K562 (cell line): ENCODE data around the gene FLRT1.

Source experiments
- PCBP1 ChIP-seq: fragments of 200-400 bp; formaldehyde crosslinking; IDR thresholded peaks from 2 replicates; pipeline ENCODE4 v1.6.1; 2018; ENCODE audit warnings: mild to moderate bottlenecking, low read depth, low read length; ENCODE audit not compliant: poor library complexity, severe bottlenecking
- PTRF ChIP-seq: fragments of 450-650 bp; IDR thresholded peaks from 2 replicates; pipeline ENCODE4 v1.6.1; 2016; ENCODE audit warnings: mild to moderate bottlenecking, missing genetic modification characterization, missing compliant biosample characterization
- RCOR1 ChIP-seq, 2 experiments: IDR thresholded peaks; 2 replicates each; pipeline ENCODE4 v1.6.1; 2012; ENCODE audit warnings: low read depth in 2 of 2, low read length in 2 of 2, borderline replicate concordance in 1 of 2, improper control_type of control experiment in 1 of 2
- SMARCA5 ChIP-seq: fragments of 450-650 bp; IDR thresholded peaks from 2 replicates; pipeline ENCODE4 v1.6.1; 2016
- SRF ChIP-seq, 2 experiments: fragments of 250-450, 450-650 bp in 1 of 2; sonication (Bioruptor Pico) in 1 of 2; sonication (generic) in 1 of 2; formaldehyde crosslinking; IDR thresholded peaks; 2 replicates each; pipeline versions ENCODE4 v1.5.0 to v1.5.1; 2020 to 2022; ENCODE audit warnings: mild to moderate bottlenecking in 1 of 2, missing genetic modification reagents in 1 of 2
- SUPT5H ChIP-seq: fragments of 450-650 bp; IDR thresholded peaks from 2 replicates; pipeline ENCODE4 v1.6.1; 2016
- U2AF2 ChIP-seq: fragments of 200-400 bp; formaldehyde crosslinking; optimal IDR thresholded peaks from 2 replicates; pipeline ENCODE3; 2017; ENCODE audit warnings: low read depth, mild to moderate bottlenecking, low read length
- ZBTB1 ChIP-seq: sonication (generic); formaldehyde crosslinking; IDR thresholded peaks from 2 replicates; pipeline ENCODE4 v1.8.1; 2023; ENCODE audit warnings: missing genetic modification reagents, low read depth, mild to moderate bottlenecking, borderline replicate concordance
- ZNF589 ChIP-seq: fragments of 200-800 bp; sonication (Bioruptor generic); IDR thresholded peaks from 2 replicates; pipeline ENCODE4 v1.6.1; 2016; ENCODE audit warnings: low read depth, missing genetic modification characterization, missing compliant biosample characterization
- TF ChIP-seq, protein P1 (sequence below): fragments of 450-650 bp; formaldehyde crosslinking; IDR thresholded peaks from 2 replicates; pipeline ENCODE4 v1.4.0; 2022; ENCODE audit warnings: mild to moderate bottlenecking, moderate library complexity
- TF ChIP-seq, protein P2 (sequence below), 3 experiments: IDR thresholded peaks in 2 of 3; conservative IDR thresholded peaks in 1 of 3; 2 replicates each; pipeline ENCODE4 v1.5.1; 2011 to 2012; ENCODE audit warnings: low read length in 3 of 3, mild to moderate bottlenecking in 3 of 3, control low read depth in 2 of 3, improper control_type of control experiment in 1 of 3, inconsistent platforms in 1 of 3, low read depth in 1 of 3, mixed read lengths in 1 of 3, moderate library complexity in 1 of 3; ENCODE audit not compliant: insufficient read depth in 2 of 3
- TF ChIP-seq, protein P3 (sequence below): sonication (generic); IDR thresholded peaks from 2 replicates; pipeline ENCODE4 v1.6.1; 2016
- TF ChIP-seq, protein P4 (sequence below): sonication (generic); formaldehyde crosslinking; IDR thresholded peaks from 2 replicates; pipeline ENCODE4 v1.8.1; 2023; ENCODE audit warnings: mild to moderate bottlenecking, missing genetic modification reagents

DNA sequence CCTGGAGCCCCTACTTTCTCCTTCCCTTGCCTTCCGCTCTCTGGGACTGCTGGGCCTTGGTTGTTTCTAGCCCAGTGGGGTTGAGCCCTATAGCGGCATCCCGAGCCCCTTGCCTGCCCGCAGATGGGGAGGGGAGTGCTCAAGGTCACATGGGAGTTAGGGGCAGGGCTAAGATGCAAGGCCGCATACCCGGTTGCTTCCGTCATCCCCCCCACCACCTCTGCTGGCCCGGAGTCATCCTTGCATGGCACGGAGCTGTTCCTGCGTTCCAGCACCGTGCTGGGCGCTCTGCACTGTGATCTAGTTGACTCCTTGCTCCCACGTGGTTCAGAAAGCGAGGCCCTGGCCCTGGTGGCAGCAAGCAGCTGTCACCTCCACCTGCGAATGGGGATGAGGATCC is 18.0 kb downstream of the FLRT1 start:
- no peak for TF ChIP-seq SUPT5H
- no peak for TF ChIP-seq SMARCA5
- TF ChIP-seq, protein P1, sequence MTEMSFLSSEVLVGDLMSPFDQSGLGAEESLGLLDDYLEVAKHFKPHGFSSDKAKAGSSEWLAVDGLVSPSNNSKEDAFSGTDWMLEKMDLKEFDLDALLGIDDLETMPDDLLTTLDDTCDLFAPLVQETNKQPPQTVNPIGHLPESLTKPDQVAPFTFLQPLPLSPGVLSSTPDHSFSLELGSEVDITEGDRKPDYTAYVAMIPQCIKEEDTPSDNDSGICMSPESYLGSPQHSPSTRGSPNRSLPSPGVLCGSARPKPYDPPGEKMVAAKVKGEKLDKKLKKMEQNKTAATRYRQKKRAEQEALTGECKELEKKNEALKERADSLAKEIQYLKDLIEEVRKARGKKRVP (CRISPR knock-in tag): no peak
- no peak for TF ChIP-seq ZNF589
- no peak for TF ChIP-seq ZBTB1
- TF ChIP-seq U2AF2: no peak
- TF ChIP-seq, protein P2, sequence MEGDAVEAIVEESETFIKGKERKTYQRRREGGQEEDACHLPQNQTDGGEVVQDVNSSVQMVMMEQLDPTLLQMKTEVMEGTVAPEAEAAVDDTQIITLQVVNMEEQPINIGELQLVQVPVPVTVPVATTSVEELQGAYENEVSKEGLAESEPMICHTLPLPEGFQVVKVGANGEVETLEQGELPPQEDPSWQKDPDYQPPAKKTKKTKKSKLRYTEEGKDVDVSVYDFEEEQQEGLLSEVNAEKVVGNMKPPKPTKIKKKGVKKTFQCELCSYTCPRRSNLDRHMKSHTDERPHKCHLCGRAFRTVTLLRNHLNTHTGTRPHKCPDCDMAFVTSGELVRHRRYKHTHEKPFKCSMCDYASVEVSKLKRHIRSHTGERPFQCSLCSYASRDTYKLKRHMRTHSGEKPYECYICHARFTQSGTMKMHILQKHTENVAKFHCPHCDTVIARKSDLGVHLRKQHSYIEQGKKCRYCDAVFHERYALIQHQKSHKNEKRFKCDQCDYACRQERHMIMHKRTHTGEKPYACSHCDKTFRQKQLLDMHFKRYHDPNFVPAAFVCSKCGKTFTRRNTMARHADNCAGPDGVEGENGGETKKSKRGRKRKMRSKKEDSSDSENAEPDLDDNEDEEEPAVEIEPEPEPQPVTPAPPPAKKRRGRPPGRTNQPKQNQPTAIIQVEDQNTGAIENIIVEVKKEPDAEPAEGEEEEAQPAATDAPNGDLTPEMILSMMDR (IDR thresholded peaks at IDR 0.05 in 2 of 3, conservative IDR thresholded peaks at IDR 0.05 in 1 of 3; ENCODE audit: insufficient read depth in 2 of 3, low read depth in 1 of 3, low read length in 3 of 3): no peak
- no peak for TF ChIP-seq RCOR1 (IDR thresholded peaks at IDR 0.05; ENCODE audit: borderline replicate concordance in 1 of 2, low read depth in 2 of 2, low read length in 2 of 2)
- TF ChIP-seq, protein P3, sequence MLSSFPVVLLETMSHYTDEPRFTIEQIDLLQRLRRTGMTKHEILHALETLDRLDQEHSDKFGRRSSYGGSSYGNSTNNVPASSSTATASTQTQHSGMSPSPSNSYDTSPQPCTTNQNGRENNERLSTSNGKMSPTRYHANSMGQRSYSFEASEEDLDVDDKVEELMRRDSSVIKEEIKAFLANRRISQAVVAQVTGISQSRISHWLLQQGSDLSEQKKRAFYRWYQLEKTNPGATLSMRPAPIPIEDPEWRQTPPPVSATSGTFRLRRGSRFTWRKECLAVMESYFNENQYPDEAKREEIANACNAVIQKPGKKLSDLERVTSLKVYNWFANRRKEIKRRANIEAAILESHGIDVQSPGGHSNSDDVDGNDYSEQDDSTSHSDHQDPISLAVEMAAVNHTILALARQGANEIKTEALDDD: no peak
- no peak for TF ChIP-seq PTRF (tag)
- no peak for TF ChIP-seq SRF (CRISPR knock-in tag; IDR thresholded peaks at IDR 0.05)
- TF ChIP-seq, protein P4, sequence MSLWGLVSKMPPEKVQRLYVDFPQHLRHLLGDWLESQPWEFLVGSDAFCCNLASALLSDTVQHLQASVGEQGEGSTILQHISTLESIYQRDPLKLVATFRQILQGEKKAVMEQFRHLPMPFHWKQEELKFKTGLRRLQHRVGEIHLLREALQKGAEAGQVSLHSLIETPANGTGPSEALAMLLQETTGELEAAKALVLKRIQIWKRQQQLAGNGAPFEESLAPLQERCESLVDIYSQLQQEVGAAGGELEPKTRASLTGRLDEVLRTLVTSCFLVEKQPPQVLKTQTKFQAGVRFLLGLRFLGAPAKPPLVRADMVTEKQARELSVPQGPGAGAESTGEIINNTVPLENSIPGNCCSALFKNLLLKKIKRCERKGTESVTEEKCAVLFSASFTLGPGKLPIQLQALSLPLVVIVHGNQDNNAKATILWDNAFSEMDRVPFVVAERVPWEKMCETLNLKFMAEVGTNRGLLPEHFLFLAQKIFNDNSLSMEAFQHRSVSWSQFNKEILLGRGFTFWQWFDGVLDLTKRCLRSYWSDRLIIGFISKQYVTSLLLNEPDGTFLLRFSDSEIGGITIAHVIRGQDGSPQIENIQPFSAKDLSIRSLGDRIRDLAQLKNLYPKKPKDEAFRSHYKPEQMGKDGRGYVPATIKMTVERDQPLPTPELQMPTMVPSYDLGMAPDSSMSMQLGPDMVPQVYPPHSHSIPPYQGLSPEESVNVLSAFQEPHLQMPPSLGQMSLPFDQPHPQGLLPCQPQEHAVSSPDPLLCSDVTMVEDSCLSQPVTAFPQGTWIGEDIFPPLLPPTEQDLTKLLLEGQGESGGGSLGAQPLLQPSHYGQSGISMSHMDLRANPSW (CRISPR knock-in tag): no peak
- no peak for TF ChIP-seq PCBP1
